CD4-positive, alpha-beta memory T cell (primary cell): ENCODE results near the gene BRINP1. TPM values are rescaled to one million over a fixed set of nuclear protein-coding genes. Genes with fewer than 3 reads are reported as not detected.

Experiments
- CTCF ChIA-PET: fragments of 350-600 bp; sonication (Branson Sonifier 250); formaldehyde crosslinking; loops from one replicate; lab custom pipeline; 2021; ENCODE audit warnings: inconsistent platforms; ENCODE audit not compliant: partially characterized antibody; lab: Charles Lee
- POLR2A ChIA-PET: fragments of 350-600 bp; sonication (Branson Sonifier 250); formaldehyde crosslinking; loops from one replicate; lab custom pipeline; 2021; ENCODE audit not compliant: partially characterized antibody; lab: Charles Lee
- DNase-seq, 5 donors: peaks; one replicate each; pipeline versions ENCODE4 v3.0.0 to v3.0.0-alpha.2; 2020 to 2022; ENCODE audit warnings: mixed read lengths in 1 of 5
- H3K27ac ChIP-seq: one replicate; pipeline ENCODE4 v1.7.0; 2013; ENCODE audit warnings: low read depth, low read length
- H3K27me3 ChIP-seq: 2 replicates; pipeline ENCODE4 v1.7.0; 2013; ENCODE audit warnings: mild to moderate bottlenecking, low read length, moderate library complexity; ENCODE audit not compliant: insufficient read depth
- H3K36me3 ChIP-seq: 2 replicates; pipeline ENCODE4 v1.7.0; 2013; ENCODE audit warnings: mild to moderate bottlenecking, low read length, moderate library complexity; ENCODE audit not compliant: insufficient read depth
- H3K4me1 ChIP-seq: 2 replicates; pipeline ENCODE4 v1.7.0; 2013; ENCODE audit warnings: mild to moderate bottlenecking, low read length, moderate library complexity; ENCODE audit not compliant: insufficient read depth
- H3K4me3 ChIP-seq, 2 donors: one replicate each; pipeline ENCODE4 v1.7.0; 2013; ENCODE audit warnings: low read length in 2 of 2, mild to moderate bottlenecking in 1 of 2
- H3K9me3 ChIP-seq, 2 donors: one replicate each; pipeline ENCODE4 v1.7.0; 2013; ENCODE audit warnings: low read length in 2 of 2, control low read depth in 1 of 2; ENCODE audit not compliant: control insufficient read depth in 1 of 2
- H3K27ac Mint-ChIP-seq, 7 donors: one replicate each; pipeline ENCODE4 v1.8.0; 2020 to 2021; ENCODE audit warnings: mixed read lengths in 7 of 7, mild to moderate bottlenecking in 6 of 7, inconsistent platforms in 3 of 7, moderate library complexity in 3 of 7
- H3K27me3 Mint-ChIP-seq, 2 donors: one replicate each; pipeline ENCODE4 v1.8.0; 2020 to 2021; ENCODE audit warnings: mixed read lengths in 2 of 2
- H3K36me3 Mint-ChIP-seq, 2 donors: one replicate each; pipeline ENCODE4 v1.8.0; 2020 to 2021; ENCODE audit warnings: mixed read lengths in 2 of 2, inconsistent platforms in 1 of 2, mild to moderate bottlenecking in 1 of 2
- H3K4me1 Mint-ChIP-seq, 4 donors: one replicate each; pipeline ENCODE4 v1.8.0; 2020 to 2021; ENCODE audit warnings: mixed read lengths in 4 of 4, mild to moderate bottlenecking in 1 of 4
- H3K4me3 Mint-ChIP-seq, 8 donors: one replicate each; pipeline ENCODE4 v1.8.0; 2020 to 2021; ENCODE audit warnings: mixed read lengths in 8 of 8, mild to moderate bottlenecking in 7 of 8, moderate library complexity in 6 of 8, inconsistent platforms in 3 of 8
- H3K9me3 Mint-ChIP-seq, 8 donors: one replicate each; pipeline ENCODE4 v1.8.0; 2020 to 2021; ENCODE audit warnings: mixed read lengths in 8 of 8, mild to moderate bottlenecking in 5 of 8, inconsistent platforms in 3 of 8, moderate library complexity in 1 of 8
- intact Hi-C: fragments of 100-400 bp; cut with micrococcal nuclease; formaldehyde crosslinking; loops from one replicate; pipeline ENCODE4 v1.15.1; 2023
- polyA plus RNA-seq, 2 donors: library from polyadenylated mRNA; unstranded; fragments of 300-500 nt; fragmentation: Illumina TruSeq; gene quantifications; one replicate each; pipeline ENCODE4 v1.2.3, GENCODE V29; 2021
- total RNA-seq, 2 experiments: library from RNA; stranded (reverse); gene quantifications; one replicate each; pipeline ENCODE4 v1.2.3, GENCODE V29; 2021

BRINP1 gene
- total and polyA plus RNA-seq, 4 experiments from 2014 or later: not detected

- peaks cover 0 to 10% (median 4%) of the 10 kb centered on the region in 8 donors for H3K9me3 Mint-ChIP-seq
- ChIA-PET POLR2A (no interaction called here), CTCF (no interaction called here)
- no peaks in the 10 kb centered on the region for H3K36me3 Mint-ChIP-seq
- Histone ChIP-seq H3K4me1 (no peaks in the 10 kb centered on the region), H3K9me3 (no peaks in the 10 kb centered on the region), H3K27me3 (no peaks in the 10 kb centered on the region), H3K27ac (no peak overlapping the region), H3K4me3 (no peak overlapping the region), H3K36me3 (no peaks in the 10 kb centered on the region)
- DNase-seq: no peak
- H3K4me3 Mint-ChIP-seq: no peak overlapping the region
- H3K27me3 Mint-ChIP-seq: no peaks in the 10 kb centered on the region
- H3K27ac Mint-ChIP-seq: no peak overlapping the region
- no peaks in the 10 kb centered on the region for H3K4me1 Mint-ChIP-seq
- intact Hi-C loops: no loop called here
These were observed 247.3 kb downstream of the BRINP1 start for GRCh38 chr9:119121899-119122298.

GRCh38 chr9:119117409-119117808 is 251.8 kb downstream of the BRINP1 start:
- H3K27me3 ChIP-seq: no peaks in the 10 kb centered on the region
- intact Hi-C loops: no loop called here
- H3K4me3 ChIP-seq: no peak overlapping the region
- Mint-ChIP-seq H3K4me3 (no peak overlapping the region), H3K27me3 (no peaks in the 10 kb centered on the region), H3K27ac (no peak overlapping the region), H3K4me1 (no peaks in the 10 kb centered on the region), H3K36me3 (no peaks in the 10 kb centered on the region), H3K9me3 (peaks cover 0 to 16% (median 5%) of the 10 kb centered on the region in 8 donors)
- no peaks in the 10 kb centered on the region for H3K9me3 ChIP-seq
- DNase-seq: no peak
- H3K27ac ChIP-seq: no peak overlapping the region
- CTCF ChIA-PET: no interaction called here
- H3K4me1 ChIP-seq: no peaks in the 10 kb centered on the region
- H3K36me3 ChIP-seq: no peaks in the 10 kb centered on the region
- POLR2A ChIA-PET: no interaction called here
